KMS-11 (cell line): ENCODE measurements around the gene RWDD4.

Experiments used
- H2AFZ ChIP-seq: fragments of 200-600 bp; sonication (generic); 2 replicates; pipeline ENCODE4 v1.6.1; 2016; ENCODE audit warnings: antibody characterized with exemption, mixed run types, low read depth
- H3K27ac ChIP-seq: fragments of 200-600 bp; sonication (generic); 2 replicates; pipeline ENCODE4 v1.6.1; 2016; ENCODE audit warnings: mild to moderate bottlenecking, mixed run types
- H3K27me3 ChIP-seq: fragments of 200-600 bp; sonication (generic); 2 replicates; pipeline ENCODE4 v1.6.1; 2017; ENCODE audit warnings: mild to moderate bottlenecking, low read depth, mixed run types, moderate library complexity; ENCODE audit not compliant: insufficient read depth
- H3K36me3 ChIP-seq: fragments of 200-600 bp; sonication (generic); 2 replicates; pipeline ENCODE4 v1.6.1; 2017; ENCODE audit warnings: mild to moderate bottlenecking, mixed run types; ENCODE audit not compliant: insufficient read depth
- H3K4me1 ChIP-seq: fragments of 200-600 bp; sonication (generic); 2 replicates; pipeline ENCODE4 v1.6.1; 2016; ENCODE audit warnings: mild to moderate bottlenecking, low read depth, mixed run types; ENCODE audit not compliant: poor library complexity, severe bottlenecking
- H3K4me2 ChIP-seq: fragments of 200-600 bp; sonication (generic); 2 replicates; pipeline ENCODE4 v1.7.0; 2016; ENCODE audit warnings: mild to moderate bottlenecking, mixed run types
- H3K4me3 ChIP-seq: fragments of 200-600 bp; sonication (generic); IDR thresholded peaks from 2 replicates; pipeline ENCODE4 v1.6.1; 2017; ENCODE audit warnings: low read depth, low read length, mixed read lengths; ENCODE audit not compliant: insufficient read depth
- H3K79me2 ChIP-seq: fragments of 200-600 bp; sonication (generic); 2 replicates; pipeline ENCODE4 v1.6.1; 2016; ENCODE audit warnings: low read depth, mixed run types; ENCODE audit not compliant: insufficient read depth
- H3K9ac ChIP-seq: fragments of 200-600 bp; sonication (generic); 2 replicates; pipeline ENCODE4 v1.6.1; 2016; ENCODE audit warnings: mild to moderate bottlenecking, mixed run types
- H4K20me1 ChIP-seq: fragments of 200-600 bp; sonication (generic); 2 replicates; pipeline ENCODE4 v1.6.1; 2016; ENCODE audit warnings: mild to moderate bottlenecking, mixed run types; ENCODE audit not compliant: insufficient read depth
- CTCF ChIP-seq: fragments of 200-600 bp; sonication (generic); conservative IDR thresholded peaks from 2 replicates; pipeline ENCODE4 v1.6.1; 2017; ENCODE audit warnings: low read depth, mild to moderate bottlenecking, antibody characterized with exemption, low read length, moderate library complexity, mixed read lengths

Gene RWDD4

GRCh38 chr4:183681119-183681518 is 22.1 kb upstream of the RWDD4 start:
- H4K20me1 ChIP-seq, result no peaks in the 10 kb centered on the region
- H3K79me2 ChIP-seq, result no peaks in the 10 kb centered on the region
- H3K4me3 ChIP-seq, result no peak overlapping the region
- no peak overlapping the region for H3K27ac ChIP-seq
- TF ChIP-seq CTCF, result no peak
- no peak overlapping the region for H3K9ac ChIP-seq
- H3K4me2 ChIP-seq, result no peak overlapping the region
- no peak overlapping the region for H2AFZ ChIP-seq
- H3K36me3 ChIP-seq, result no peaks in the 10 kb centered on the region; the same call in 1 of the 2 replicates
- no peaks in the 10 kb centered on the region for H3K27me3 ChIP-seq
- peaks cover 6% of the 10 kb centered on the region for H3K4me1 ChIP-seq

- Histone ChIP-seq H2AFZ (no peak overlapping the region), H3K27ac (no peak overlapping the region), H3K27me3 (no peaks in the 10 kb centered on the region), H3K4me3 (no peak overlapping the region), H3K79me2 (no peaks in the 10 kb centered on the region), H3K4me1 (peaks cover 6% of the 10 kb centered on the region), H3K36me3 (no peaks in the 10 kb centered on the region; the same call in 1 of the 2 replicates), H4K20me1 (no peaks in the 10 kb centered on the region), H3K9ac (no peak overlapping the region), H3K4me2 (no peak overlapping the region)
- no peak for TF ChIP-seq CTCF
These were observed 16.6 kb upstream of the RWDD4 start for GRCh38 chr4:183675625-183676024.

GRCh38 chr4:183674153-183674552 is 15.2 kb upstream of the RWDD4 start:
- peaks cover 6% of the 10 kb centered on the region for H3K4me1 ChIP-seq
- no peak overlapping the region for H3K27ac ChIP-seq
- TF ChIP-seq CTCF, result no peak
- no peaks in the 10 kb centered on the region for H3K27me3 ChIP-seq
- H3K36me3 ChIP-seq, result no peaks in the 10 kb centered on the region; the same call in 1 of the 2 replicates
- H3K9ac ChIP-seq, result no peak overlapping the region
- H2AFZ ChIP-seq, result no peak overlapping the region
- H3K79me2 ChIP-seq, result no peaks in the 10 kb centered on the region
- no peaks in the 10 kb centered on the region for H4K20me1 ChIP-seq
- no peak overlapping the region for H3K4me2 ChIP-seq
- no peak overlapping the region for H3K4me3 ChIP-seq

DNA sequence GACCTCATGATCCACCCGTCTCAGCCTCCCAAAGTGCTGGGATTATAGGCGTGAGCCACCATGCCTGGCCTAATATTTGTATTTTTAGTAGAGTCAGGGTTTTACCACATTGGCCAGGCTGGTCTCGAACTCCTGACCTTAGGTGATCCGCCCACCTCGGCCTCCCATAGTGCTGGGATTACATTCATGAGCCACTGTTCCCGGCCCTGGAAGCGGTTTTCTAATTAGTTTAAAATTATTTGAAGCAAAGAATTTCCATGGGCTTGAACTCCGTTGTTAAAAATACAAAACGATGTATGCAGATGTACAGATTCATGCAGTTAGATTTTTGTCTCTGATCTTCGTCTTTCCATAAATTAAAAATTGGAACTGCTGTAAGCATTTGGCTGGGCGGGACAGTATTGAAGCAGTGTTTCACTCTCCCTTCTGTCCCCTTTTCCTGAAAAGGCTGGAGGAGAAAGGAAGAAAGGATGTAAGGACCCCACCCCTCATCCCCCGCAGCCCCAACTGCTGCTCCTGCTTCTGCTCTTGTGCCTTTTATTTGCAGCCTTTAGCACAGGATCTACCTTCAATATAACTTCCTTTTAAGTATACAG is 12.1 kb upstream of the RWDD4 start:
- H3K4me3 ChIP-seq, result no peak overlapping the region
- H3K9ac ChIP-seq, result no peak overlapping the region
- H3K27me3 ChIP-seq, result no peaks in the 10 kb centered on the region
- no peak for TF ChIP-seq CTCF
- no peak overlapping the region for H3K27ac ChIP-seq
- no peaks in the 10 kb centered on the region for H3K4me1 ChIP-seq
- no peaks in the 10 kb centered on the region for H3K79me2 ChIP-seq
- H4K20me1 ChIP-seq, result no peaks in the 10 kb centered on the region
- H3K4me2 ChIP-seq, result no peak overlapping the region
- no peak overlapping the region for H2AFZ ChIP-seq
- H3K36me3 ChIP-seq, result no peaks in the 10 kb centered on the region; the same call in 1 of the 2 replicates
